Measurements from ENCODE around the gene PRSS36. TPM values are rescaled to one million over a fixed set of nuclear protein-coding genes. Genes with fewer than 3 reads are reported as not detected.
A peak's percentile ranks its signal among the peaks of the same experiment; 100 is the strongest.

Gene PRSS36
- total and polyA plus RNA-seq, 2 of the 4 experiments (the other 2 are of a cell fraction) = 0.18 to 0.55 TPM

DNA sequence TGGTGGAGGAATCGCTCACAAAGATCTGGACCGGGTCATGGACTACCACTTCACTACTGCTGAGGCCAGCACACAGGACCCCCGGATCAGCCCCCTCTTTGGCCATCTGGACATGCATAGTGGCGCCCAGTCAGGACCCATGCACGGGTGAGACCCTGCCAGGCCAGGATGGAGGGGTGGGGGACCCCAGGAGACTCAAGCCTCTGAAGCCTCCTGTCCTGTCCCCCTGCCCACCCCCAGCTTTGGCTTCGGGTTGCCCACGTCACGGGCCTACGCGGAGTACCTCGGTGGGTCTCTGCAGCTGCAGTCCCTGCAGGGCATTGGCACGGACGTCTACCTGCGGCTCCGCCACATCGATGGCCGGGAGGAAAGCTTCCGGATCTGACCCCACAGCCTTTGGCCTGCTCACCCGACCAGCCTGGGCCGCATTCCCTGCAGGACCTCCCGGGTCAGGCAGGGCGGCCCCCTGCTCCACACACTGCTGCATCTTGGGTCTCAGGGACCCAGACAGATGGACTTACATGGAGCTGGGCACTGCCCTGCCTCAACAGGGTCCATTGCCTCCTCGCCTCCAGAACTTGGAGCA is 37.9 kb downstream of the PRSS36 start:
- Histone ChIP-seq H3K9ac (ENCODE audit: low read depth, low read length) (no peak overlapping the region), H2AK5ac (ENCODE audit: low read depth, low read length) (no peak overlapping the region), H3K4ac (ENCODE audit: low read depth, low read length) (no peak overlapping the region), H3K79me1 (ENCODE audit: low read depth in 1 of 2, low read length in 2 of 2) (peaks cover 22 to 50% of the 10 kb centered on the region in 2 experiments), H2BK120ac (ENCODE audit: low read depth, low read length) (no peak overlapping the region), H2BK20ac (ENCODE audit: low read depth, low read length) (no peak overlapping the region), H4K8ac (ENCODE audit: low read depth in 2 of 2, low read length in 2 of 2) (no peak overlapping the region), H3K23ac (ENCODE audit: low read depth, low read length) (no peak overlapping the region), H3K36me3 (ENCODE audit: control insufficient read depth, insufficient read depth, low read length) (peaks cover 40% of the 10 kb centered on the region), H3K14ac (replicated peaks; ENCODE audit: low read depth, low read length) (no peak overlapping the region), H3K4me3 (ENCODE audit: insufficient read depth, low read depth, low read length) (no peak overlapping the region), H3K4me1 (ENCODE audit: control insufficient read depth, insufficient read depth, low read length) (peaks cover 2% of the 10 kb centered on the region; the same call in 1 of the 2 replicates), H2BK5ac (ENCODE audit: low read depth, low read length, poor library complexity, severe bottlenecking) (no peak overlapping the region), H3K4me2 (ENCODE audit: low read depth, low read length) (no peak overlapping the region), H3K9me3 (ENCODE audit: control insufficient read depth, insufficient read depth, low read length) (no peaks in the 10 kb centered on the region), H3K27ac (ENCODE audit: insufficient read depth, low read length) (no peak overlapping the region), H3K9me1 (ENCODE audit: insufficient read depth, low read length) (peaks cover 11% of the 10 kb centered on the region; the same call in 1 of the 2 replicates), H3K27me3 (ENCODE audit: control insufficient read depth, insufficient read depth, low read length) (no peaks in the 10 kb centered on the region), H4K91ac (ENCODE audit: insufficient read depth, low read depth, low read length) (no peak overlapping the region), H3K56ac (ENCODE audit: extremely low read depth, insufficient read depth, low read length) (no peak overlapping the region), H4K5ac (ENCODE audit: low read depth, low read length) (no peak overlapping the region), H4K20me1 (ENCODE audit: insufficient read depth, low read length) (no peaks in the 10 kb centered on the region; the same call in 1 of the 2 replicates), H2BK15ac (ENCODE audit: low read depth, low read length) (no peak overlapping the region), H2AK9ac (replicated peaks; ENCODE audit: low read depth, low read length, poor library complexity) (no peak overlapping the region), H3K18ac (ENCODE audit: low read depth, low read length) (no peak overlapping the region), H2AFZ (replicated peaks; ENCODE audit: low read length, poor library complexity) (no peak overlapping the region)
- in situ Hi-C loops (cut with MboI; ENCODE audit: low sequenced_read_pairs) = no loop called here
- WGBS, 2 experiments (ENCODE audit: extremely low coverage in 2 of 2, insufficient read length in 1 of 2) = 98% methylated on average over 10 of the region's 23 CpGs; no CpG with 5 or more reads in 1 of the 2 experiments
- BruUV-seq (replicated peaks) = TSS peak; percentile 43
- POLR2A ChIA-PET (ENCODE audit: unreplicated experiment) = no interaction called here
- TF ChIP-seq, protein P1, sequence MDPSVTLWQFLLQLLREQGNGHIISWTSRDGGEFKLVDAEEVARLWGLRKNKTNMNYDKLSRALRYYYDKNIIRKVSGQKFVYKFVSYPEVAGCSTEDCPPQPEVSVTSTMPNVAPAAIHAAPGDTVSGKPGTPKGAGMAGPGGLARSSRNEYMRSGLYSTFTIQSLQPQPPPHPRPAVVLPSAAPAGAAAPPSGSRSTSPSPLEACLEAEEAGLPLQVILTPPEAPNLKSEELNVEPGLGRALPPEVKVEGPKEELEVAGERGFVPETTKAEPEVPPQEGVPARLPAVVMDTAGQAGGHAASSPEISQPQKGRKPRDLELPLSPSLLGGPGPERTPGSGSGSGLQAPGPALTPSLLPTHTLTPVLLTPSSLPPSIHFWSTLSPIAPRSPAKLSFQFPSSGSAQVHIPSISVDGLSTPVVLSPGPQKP (IDR thresholded peaks at IDR 0.05; ENCODE audit: borderline replicate concordance, low read depth, low read length) = no peak
- no peak for TF ChIP-seq MXI1 (IDR thresholded peaks at IDR 0.05; ENCODE audit: borderline replicate concordance, low read depth, low read length)
- TF ChIP-seq CHD1 (IDR thresholded peaks at IDR 0.05; ENCODE audit: low read depth, low read length) = no peak
- no peak for TF ChIP-seq NFE2L2 (IDR thresholded peaks at IDR 0.05; ENCODE audit: low read depth, low read length)
- no peak for TF ChIP-seq MAZ (IDR thresholded peaks at IDR 0.05; ENCODE audit: borderline replicate concordance, low read depth, low read length)
- TF ChIP-seq BHLHE40 (IDR thresholded peaks at IDR 0.05; ENCODE audit: low read depth, low read length) = no peak
- TF ChIP-seq FOS (IDR thresholded peaks at IDR 0.05; ENCODE audit: low read depth, low read length) = no peak
- TF ChIP-seq RAD21 (IDR thresholded peaks at IDR 0.05; ENCODE audit: low read length) = no peak
- no peak for TF ChIP-seq RFX5 (IDR thresholded peaks at IDR 0.05; ENCODE audit: low read depth, low read length)
- no peak for TF ChIP-seq SMC3 (IDR thresholded peaks at IDR 0.05; ENCODE audit: low read depth, low read length)
- no peak for TF ChIP-seq CTCF (conservative IDR thresholded peaks at IDR 0.05; ENCODE audit: low read depth, low read length)
- TF ChIP-seq USF2 (IDR thresholded peaks at IDR 0.05; ENCODE audit: low read depth, low read length) = no peak
- no peak for TF ChIP-seq MAFK (IDR thresholded peaks at IDR 0.05; ENCODE audit: low read depth, low read length)
- TF ChIP-seq RCOR1 (IDR thresholded peaks at IDR 0.05; ENCODE audit: insufficient replicate concordance, low read length) = no peak
- no peak for TF ChIP-seq POLR2A (IDR thresholded peaks at IDR 0.05; ENCODE audit: low read depth, low read length)
- no peak for TF ChIP-seq CEBPB (IDR thresholded peaks at IDR 0.05; ENCODE audit: low read depth, low read length)
- dilution Hi-C loops (cut with HindIII; ENCODE audit: low sequenced_read_pairs, unreplicated experiment) = no loop called here
- CTCF ChIA-PET = no interaction called here
- DNase-seq (no peak), ATAC-seq (ENCODE audit: low read depth) (no peak)
- intact Hi-C loops (cut with micrococcal nuclease) = no loop called here
